Stomach smooth muscle (tissue), 2 donors: ENCODE data around the gene TMEM214.

Source experiments
- H3K27ac ChIP-seq: one replicate; pipeline ENCODE4 v1.7.0; 2013; ENCODE audit warnings: mild to moderate bottlenecking, low read length, inconsistent platforms
- H3K27me3 ChIP-seq, 2 donors: one replicate each; pipeline ENCODE4 v1.7.0; 2013; ENCODE audit warnings: low read length in 2 of 2; ENCODE audit not compliant: insufficient read depth in 2 of 2, control insufficient read depth in 1 of 2
- H3K36me3 ChIP-seq, 2 donors: one replicate each; pipeline ENCODE4 v1.7.0; 2013; ENCODE audit warnings: low read length in 2 of 2; ENCODE audit not compliant: control insufficient read depth in 2 of 2, insufficient read depth in 2 of 2
- H3K4me1 ChIP-seq: one replicate; pipeline ENCODE4 v1.7.0; 2013; ENCODE audit warnings: low read length; ENCODE audit not compliant: control insufficient read depth, insufficient read depth
- H3K4me3 ChIP-seq, 2 donors: one replicate each; pipeline ENCODE4 v1.7.0; 2013; ENCODE audit warnings: low read length in 2 of 2
- H3K9ac ChIP-seq, 2 donors: one replicate each; pipeline ENCODE4 v1.7.0; 2013; ENCODE audit warnings: low read length in 2 of 2, mild to moderate bottlenecking in 1 of 2
- H3K9me3 ChIP-seq, 2 donors: one replicate each; pipeline ENCODE4 v1.7.0; 2013; ENCODE audit warnings: low read length in 2 of 2; ENCODE audit not compliant: control insufficient read depth in 2 of 2
- donor health status: healthy.
- donor health status: Pancreatic carcinoma.

Gene TMEM214

DNA sequence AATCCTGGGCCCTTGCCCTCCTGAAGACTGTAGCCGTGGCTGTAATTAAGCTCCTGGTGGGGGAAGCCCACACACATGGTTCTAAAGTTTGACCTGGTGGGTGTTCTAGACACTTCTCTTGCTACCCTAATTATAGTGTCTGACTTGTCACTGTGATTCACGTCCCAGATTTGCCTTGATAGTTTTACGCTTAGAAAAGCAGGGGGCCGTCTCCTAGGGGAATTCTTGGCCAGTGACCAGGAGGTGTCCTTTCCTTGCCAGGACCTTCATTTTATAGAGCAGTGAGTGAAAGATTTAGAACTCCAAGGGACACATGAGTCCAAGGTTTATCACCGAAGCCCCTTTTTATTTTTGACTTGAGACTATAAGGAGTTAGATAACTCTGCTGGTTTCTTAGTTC lies 9.0 kb downstream of the TMEM214 start:
- peak overlapping the region; percentile 24 for H3K27ac ChIP-seq
- H3K4me1 ChIP-seq: peaks cover 12% of the 10 kb centered on the region
- H3K4me3 ChIP-seq: no peak overlapping the region
- no peaks in the 10 kb centered on the region for H3K9me3 ChIP-seq
- H3K27me3 ChIP-seq: no peaks in the 10 kb centered on the region
- H3K9ac ChIP-seq: no peak overlapping the region
- H3K36me3 ChIP-seq: peaks cover 36 to 45% of the 10 kb centered on the region in 2 donors

DNA sequence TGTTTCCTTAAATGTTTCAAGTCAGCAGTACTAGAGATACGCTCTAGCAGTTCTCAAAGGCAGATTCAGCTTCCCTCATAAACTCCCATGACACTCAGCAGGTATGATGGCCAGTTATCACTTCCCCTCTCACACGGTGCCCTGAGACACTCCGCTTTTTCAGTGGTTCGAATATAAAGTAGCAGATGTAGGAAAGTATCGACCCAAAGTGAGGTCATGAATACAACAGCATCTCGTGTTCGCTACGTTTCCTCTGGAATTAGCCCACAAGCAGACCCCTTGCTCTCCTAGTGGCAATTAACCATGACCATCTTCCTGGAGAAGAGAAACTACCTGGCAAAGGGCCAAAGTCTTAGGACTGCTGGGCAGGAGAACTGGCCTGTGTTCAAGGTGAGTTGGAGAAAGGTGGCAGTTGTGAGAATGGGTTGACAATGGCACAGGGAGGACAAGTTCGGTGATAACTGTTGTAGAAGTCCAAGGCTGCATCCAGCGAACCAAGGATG lies 9.4 kb downstream of the TMEM214 start:
- no peak overlapping the region for H3K4me3 ChIP-seq
- H3K36me3 ChIP-seq: peaks cover 31 to 40% of the 10 kb centered on the region in 2 donors
- peaks cover 12% of the 10 kb centered on the region for H3K4me1 ChIP-seq
- no peaks in the 10 kb centered on the region for H3K9me3 ChIP-seq
- no peaks in the 10 kb centered on the region for H3K27me3 ChIP-seq
- no peak overlapping the region for H3K9ac ChIP-seq
- H3K27ac ChIP-seq: peak overlapping the region; percentile 24

- Histone ChIP-seq H3K27ac (no peak overlapping the region), H3K4me1 (peaks cover 12% of the 10 kb centered on the region), H3K4me3 (no peak overlapping the region), H3K36me3 (peaks cover 22 to 31% of the 10 kb centered on the region in 2 donors), H3K27me3 (no peaks in the 10 kb centered on the region), H3K9ac (no peak overlapping the region), H3K9me3 (no peaks in the 10 kb centered on the region)
These were observed 10.3 kb downstream of the TMEM214 start for GRCh38 chr2:27042985-27043634.

- peaks cover 8 to 11% of the 10 kb centered on the region in 2 donors for H3K36me3 ChIP-seq
- H3K9ac ChIP-seq: peak overlapping the region; percentile 74 to 77
- peak overlapping the region; percentile 78 to 97 for H3K4me3 ChIP-seq
- no peaks in the 10 kb centered on the region for H3K9me3 ChIP-seq
- peaks cover 23% of the 10 kb centered on the region for H3K4me1 ChIP-seq
- H3K27ac ChIP-seq: peak overlapping the region; percentile 75
- H3K27me3 ChIP-seq: no peaks in the 10 kb centered on the region
These were observed 16.9 kb downstream of the TMEM214 start for GRCh38 chr2:27049422-27050280.

- peak overlapping the region; percentile 75 for H3K27ac ChIP-seq
These were observed 17.7 kb downstream of the TMEM214 start for GRCh38 chr2:27050281-27050995.

DNA sequence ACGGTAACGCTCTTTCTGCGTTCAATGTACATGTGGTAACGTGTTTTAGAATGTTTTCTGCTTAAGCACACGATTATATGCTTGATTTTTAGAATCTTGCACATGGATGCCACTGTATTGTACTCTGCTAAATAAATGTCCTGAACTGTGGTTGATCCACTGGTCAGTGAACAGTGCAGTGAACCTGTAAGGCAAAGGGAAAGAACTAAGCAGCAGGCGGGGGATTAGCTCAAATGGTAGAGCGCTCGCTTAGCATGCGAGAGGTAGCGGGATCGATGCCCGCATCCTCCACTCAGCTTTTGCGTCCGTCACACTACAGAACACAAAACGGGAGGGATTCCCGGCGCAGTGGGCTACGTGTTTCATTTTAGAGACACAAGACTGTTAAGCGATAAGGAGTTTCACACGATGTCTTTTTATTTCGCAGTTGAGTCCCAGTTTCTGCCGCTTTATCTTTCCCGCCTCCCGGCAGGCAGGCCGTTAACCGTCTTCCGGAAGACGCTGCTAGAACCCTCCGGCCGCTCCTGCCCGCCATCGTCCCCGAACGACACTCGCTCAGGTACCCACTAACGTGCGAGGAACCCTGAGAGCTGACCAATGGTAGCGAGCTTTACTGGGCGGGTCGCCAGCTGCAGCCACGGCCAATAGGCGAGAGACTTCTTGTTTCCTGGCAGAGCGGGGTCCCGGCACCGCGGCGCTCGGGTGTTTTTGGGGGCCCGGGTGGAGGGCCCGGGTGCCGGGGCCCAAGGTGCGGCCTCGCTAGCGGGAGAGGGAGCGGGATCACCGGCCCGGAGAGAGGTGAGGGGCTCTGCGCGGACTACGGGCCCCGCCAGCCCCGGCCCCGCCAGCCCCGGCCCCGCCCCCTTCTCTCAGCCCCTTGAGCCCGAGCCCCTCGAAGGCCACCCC lies 18.5 kb downstream of the TMEM214 start, which contains the start of gene AGBL5:
AGBL5 (plus strand) TSS at position 673 of the 906 bp plus-strand sequence. CDS start 1,291 bp downstream, outside the sequence.
- Histone ChIP-seq H3K4me3 (peak within 1 kb of the TSS; percentile 78 to 97), H3K27me3 (no peaks in the 10 kb centered on the region), H3K4me1 (peaks cover 23% of the 10 kb centered on the region), H3K9me3 (no peaks in the 10 kb centered on the region), H3K27ac (peak within 1 kb of the TSS; percentile 75), H3K9ac (peak within 1 kb of the TSS; percentile 76 to 77), H3K36me3 (peaks cover 24 to 25% of the 10 kb centered on the region in 2 donors)

More at GRCh38 chr2:27050281-27050995, 17.7 kb downstream of the TMEM214 start:
- Histone ChIP-seq H3K4me3 (peak overlapping the region; percentile 78 to 97), H3K9me3 (no peaks in the 10 kb centered on the region), H3K4me1 (peaks cover 23% of the 10 kb centered on the region), H3K36me3 (peaks cover 16 to 18% of the 10 kb centered on the region in 2 donors), H3K27me3 (no peaks in the 10 kb centered on the region), H3K9ac (peak overlapping the region; percentile 74 to 77)

- Histone ChIP-seq H3K27ac (peak overlapping the region; percentile 75), H3K4me3 (peak overlapping the region; percentile 73 to 78), H3K27me3 (no peaks in the 10 kb centered on the region)
These were observed 19.3 kb downstream of the TMEM214 start for GRCh38 chr2:27051902-27052645.

GRCh38 chr2:27053321-27053720 lies 20.6 kb downstream of the TMEM214 start:
- H3K27ac ChIP-seq: peak overlapping the region; percentile 75
- peaks cover 23% of the 10 kb centered on the region for H3K4me1 ChIP-seq
- no peaks in the 10 kb centered on the region for H3K9me3 ChIP-seq
- H3K4me3 ChIP-seq: no peak overlapping the region
- H3K36me3 ChIP-seq: peaks cover 34 to 38% of the 10 kb centered on the region in 2 donors
- no peaks in the 10 kb centered on the region for H3K27me3 ChIP-seq
- H3K9ac ChIP-seq: no peak overlapping the region

More at GRCh38 chr2:27051902-27052645, 19.3 kb downstream of the TMEM214 start:
- Histone ChIP-seq H3K9ac (peak overlapping the region; percentile 76 to 77), H3K4me1 (peaks cover 23% of the 10 kb centered on the region), H3K9me3 (no peaks in the 10 kb centered on the region), H3K36me3 (peaks cover 30 to 31% of the 10 kb centered on the region in 2 donors)

GRCh38 chr2:27053776-27054175 lies 21.0 kb downstream of the TMEM214 start:
- H3K27me3 ChIP-seq: no peaks in the 10 kb centered on the region
- H3K9ac ChIP-seq: no peak overlapping the region
- no peaks in the 10 kb centered on the region for H3K9me3 ChIP-seq
- H3K27ac ChIP-seq: peak overlapping the region; percentile 75
- H3K36me3 ChIP-seq: peaks cover 38 to 42% of the 10 kb centered on the region in 2 donors
- H3K4me1 ChIP-seq: peaks cover 23% of the 10 kb centered on the region
- no peak overlapping the region for H3K4me3 ChIP-seq
